Colonic mucosa (tissue), 4 donors: ENCODE measurements around the gene SLC38A3. TPM values are rescaled to one million over a fixed set of nuclear protein-coding genes. Genes with fewer than 3 reads are reported as not detected.

Experiments
- DNase-seq: peaks from one replicate; pipeline ENCODE4 v3.0.0-alpha.2; 2020
- H3K27ac ChIP-seq: fragments of 200-600 bp; one replicate; pipeline ENCODE4 v1.8.0; 2021
- H3K27me3 ChIP-seq: fragments of 200-600 bp; one replicate; pipeline ENCODE4 v1.8.0; 2021
- H3K36me3 ChIP-seq: fragments of 200-600 bp; one replicate; pipeline ENCODE4 v1.8.0; 2021
- H3K4me1 ChIP-seq: fragments of 200-600 bp; one replicate; pipeline ENCODE4 v1.8.0; 2021; ENCODE audit warnings: mild to moderate bottlenecking
- H3K4me3 ChIP-seq: fragments of 200-600 bp; one replicate; pipeline ENCODE4 v1.8.0; 2021
- H3K9ac ChIP-seq, 2 donors: one replicate each; pipeline ENCODE4 v1.7.0; 2013; ENCODE audit warnings: control low read depth in 2 of 2, low read depth in 2 of 2, low read length in 2 of 2
- H3K9me3 ChIP-seq: fragments of 200-600 bp; one replicate; pipeline ENCODE4 v1.8.0; 2021
- CTCF ChIP-seq: fragments of 200-600 bp; IDR thresholded peaks from one replicate; pipeline ENCODE4 v1.8.0; 2022; ENCODE audit warnings: antibody characterized with exemption, mild to moderate bottlenecking
- intact Hi-C: fragments of 100-400 bp; cut with DNase I; formaldehyde crosslinking; loops from one replicate; pipeline ENCODE4 v1.14.1; 2022
- total RNA-seq, 2 donors: library from RNA; stranded (reverse); fragmentation: NEBNext Ultra II Directional in 1 of 2; extraction: Animal tissue kit (Norgen Biotek cat#: 25700) in 1 of 2; gene quantifications; one replicate each; pipeline ENCODE4 v1.2.1, GENCODE V29; 2021
- donor health status: healthy.
- donor health status: DM: no; HTN: no; CAD: no.
- donor health status: DM: no; HTN: no; CAD: no.

SLC38A3 gene
- total RNA-seq, 2 donors from 2014 or later, result 0.24 to 0.40 TPM

GRCh38 chr3:50237133-50237651, 32.1 kb downstream of the SLC38A3 start:
- H3K27me3 ChIP-seq, result no peaks in the 10 kb centered on the region
- H3K9me3 ChIP-seq, result no peaks in the 10 kb centered on the region
- H3K36me3 ChIP-seq, result no peaks in the 10 kb centered on the region
- H3K27ac ChIP-seq, result peak overlapping the region; percentile 82
- H3K4me1 ChIP-seq, result peaks cover 31% of the 10 kb centered on the region
- intact Hi-C loops, result no loop called here
- H3K9ac ChIP-seq, result peak overlapping the region; percentile 58 to 89
- DNase-seq, result no peak
- no peak for TF ChIP-seq CTCF
- peak overlapping the region; percentile 52 for H3K4me3 ChIP-seq

GRCh38 chr3:50237754-50238548, 32.9 kb downstream of the SLC38A3 start:
- peak overlapping the region; percentile 58 to 89 for H3K9ac ChIP-seq
- H3K27ac ChIP-seq, result peak overlapping the region; percentile 82
- H3K36me3 ChIP-seq, result no peaks in the 10 kb centered on the region
- intact Hi-C loops, result no loop called here
- peak overlapping the region; percentile 52 for H3K4me3 ChIP-seq
- DNase-seq, result peak; percentile 76
- H3K27me3 ChIP-seq, result no peaks in the 10 kb centered on the region
- no peaks in the 10 kb centered on the region for H3K9me3 ChIP-seq
- peaks cover 31% of the 10 kb centered on the region for H3K4me1 ChIP-seq
- no peak for TF ChIP-seq CTCF

- Histone ChIP-seq H3K36me3 (no peaks in the 10 kb centered on the region), H3K9ac (peak overlapping the region; percentile 58 to 89), H3K27ac (peak overlapping the region; percentile 82), H3K9me3 (no peaks in the 10 kb centered on the region), H3K4me1 (peaks cover 31% of the 10 kb centered on the region), H3K27me3 (no peaks in the 10 kb centered on the region), H3K4me3 (peak overlapping the region; percentile 52)
- peak; percentile 94 for DNase-seq
- intact Hi-C loops, result no loop called here
- TF ChIP-seq CTCF, result no peak
These were observed 33.5 kb downstream of the SLC38A3 start for GRCh38 chr3:50238549-50239026.

GRCh38 chr3:50239649-50240048, 34.6 kb downstream of the SLC38A3 start:
- DNase-seq, result no peak
- Histone ChIP-seq H3K27ac (no peak overlapping the region), H3K4me1 (peaks cover 31% of the 10 kb centered on the region), H3K9me3 (no peaks in the 10 kb centered on the region), H3K27me3 (no peaks in the 10 kb centered on the region), H3K36me3 (no peaks in the 10 kb centered on the region), H3K4me3 (no peak overlapping the region), H3K9ac (no peak overlapping the region)
- no peak for TF ChIP-seq CTCF
- intact Hi-C loops, result no loop called here

- Histone ChIP-seq H3K27ac (peak overlapping the region; percentile 52), H3K36me3 (no peaks in the 10 kb centered on the region), H3K4me3 (no peak overlapping the region), H3K9ac (peak overlapping the region in 1 of 2 donors; percentile 3), H3K4me1 (peaks cover 41% of the 10 kb centered on the region), H3K9me3 (no peaks in the 10 kb centered on the region), H3K27me3 (no peaks in the 10 kb centered on the region)
- TF ChIP-seq CTCF, result no peak
- DNase-seq, result no peak
- intact Hi-C loops, result no loop called here
These were observed 36.1 kb downstream of the SLC38A3 start for GRCh38 chr3:50241163-50241562.
